ENCODE data around the gene ACRV1.

Gene ACRV1

GRCh38 chr11:125649465-125650166, 31.0 kb downstream of the ACRV1 start:
- no peak for DNase-seq (ENCODE audit: low read depth, low spot score)

GRCh38 chr11:125645871-125646270, 34.8 kb downstream of the ACRV1 start:
- no peak for DNase-seq (ENCODE audit: low read depth, low spot score)

- DNase-seq (ENCODE audit: low read depth, low spot score): no peak
Measured at GRCh38 chr11:125638315-125638714, 42.3 kb downstream of the ACRV1 start.

DNA sequence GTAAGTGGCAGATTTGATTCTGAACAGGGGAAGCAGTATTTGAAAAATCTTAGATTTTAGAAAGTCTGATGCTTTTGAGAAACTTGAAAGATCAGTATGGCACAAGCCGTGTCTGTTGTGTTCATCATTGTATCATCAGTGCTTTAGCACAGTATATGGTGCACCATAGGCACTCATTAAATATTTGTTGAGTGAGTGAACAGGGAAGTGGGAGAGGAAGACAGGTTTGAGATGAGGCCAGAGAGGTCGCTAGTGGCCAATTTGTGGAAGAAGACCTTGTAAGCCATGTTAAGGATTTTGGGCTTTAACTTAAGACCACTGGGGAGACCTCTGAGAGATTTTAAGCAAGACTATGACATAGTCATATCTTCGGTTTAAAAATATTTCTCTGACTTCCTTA, 42.8 kb downstream of the ACRV1 start:
- DNase-seq (ENCODE audit: low read depth, low spot score): no peak

GRCh38 chr11:125627236-125627910, 53.3 kb downstream of the ACRV1 start:
- no peak for DNase-seq (ENCODE audit: low read depth, low spot score)

DNA sequence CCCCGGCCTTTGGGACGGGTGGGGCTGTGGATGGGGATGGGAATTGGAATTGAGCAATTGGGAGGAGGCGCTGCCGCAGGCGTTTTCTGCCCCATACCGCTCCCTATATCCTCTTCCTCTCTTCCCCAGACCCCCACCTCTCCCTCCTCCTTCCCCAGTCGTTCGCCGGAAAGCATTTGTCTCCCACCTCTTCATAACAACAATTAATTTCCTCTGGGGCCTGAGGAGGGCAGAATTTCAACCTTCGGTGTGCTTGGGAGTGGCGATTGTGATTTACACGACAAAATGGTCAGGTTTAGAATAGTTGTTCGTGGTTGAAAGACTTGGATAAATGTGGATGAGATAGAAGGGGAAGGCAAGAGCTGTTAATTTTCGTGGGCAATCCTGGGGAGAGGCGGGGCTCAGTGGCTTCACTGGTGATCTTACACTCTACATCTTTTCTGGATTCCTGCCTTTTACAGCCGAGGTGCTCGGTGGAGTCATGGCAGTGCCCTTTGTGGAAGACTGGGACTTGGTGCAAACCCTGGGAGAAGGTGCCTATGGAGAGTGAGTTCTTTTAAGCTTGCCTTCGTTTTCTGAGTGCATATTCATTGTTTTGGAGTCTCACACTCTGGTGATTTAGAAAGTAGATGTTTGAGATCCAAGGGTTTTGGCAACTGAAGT, 54.2 kb downstream of the ACRV1 start:
- DNase-seq (ENCODE audit: low read depth, low spot score): no peak

- peak; percentile 62 for DNase-seq (ENCODE audit: low read depth, low spot score)
Measured at GRCh38 chr11:125625630-125626287, 54.9 kb downstream of the ACRV1 start.

GRCh38 chr11:125625225-125625629, 55.4 kb downstream of the ACRV1 start:
- no peak for DNase-seq (ENCODE audit: low read depth, low spot score)

- DNase-seq (ENCODE audit: low read depth, low spot score): no peak
Measured at GRCh38 chr11:125624756-125625213, 55.9 kb downstream of the ACRV1 start, which contains the start of gene CHEK1. TSS of gene CHEK1 (plus strand) at chr11:125625163. CDS start at chr11:125626769, 1,606 bp downstream.

GRCh38 chr11:125623064-125623463, 57.6 kb downstream of the ACRV1 start:
- DNase-seq (ENCODE audit: low read depth, low spot score): no peak

DNA sequence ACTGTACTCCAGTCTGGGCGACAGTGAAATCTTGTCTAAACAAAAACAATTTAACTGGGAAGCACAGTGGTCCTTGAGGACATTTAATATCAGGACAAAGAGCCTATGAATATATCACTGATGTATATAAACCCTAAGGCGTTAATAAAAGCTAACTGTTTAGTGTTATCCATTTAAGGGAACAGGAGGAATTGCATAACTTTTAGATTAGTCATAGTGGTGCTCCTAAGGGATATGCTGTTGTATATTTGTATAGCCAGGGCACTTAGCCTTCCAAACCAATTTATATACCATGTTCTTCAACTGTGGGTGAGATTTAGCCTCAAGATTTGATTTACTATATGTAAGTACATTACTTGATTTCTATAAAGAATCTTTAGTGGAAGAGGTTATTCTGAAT, 58.7 kb downstream of the ACRV1 start:
- DNase-seq (ENCODE audit: low read depth, low spot score): no peak
